Measurements from ENCODE around the gene RHBDL3. TPM values are rescaled to one million over a fixed set of nuclear protein-coding genes. Genes with fewer than 3 reads are reported as not detected.

The RHBDL3 gene
- total and polyA plus RNA-seq, 9 donors = 0.83 to 5.6 (median 2.0) TPM

DNA sequence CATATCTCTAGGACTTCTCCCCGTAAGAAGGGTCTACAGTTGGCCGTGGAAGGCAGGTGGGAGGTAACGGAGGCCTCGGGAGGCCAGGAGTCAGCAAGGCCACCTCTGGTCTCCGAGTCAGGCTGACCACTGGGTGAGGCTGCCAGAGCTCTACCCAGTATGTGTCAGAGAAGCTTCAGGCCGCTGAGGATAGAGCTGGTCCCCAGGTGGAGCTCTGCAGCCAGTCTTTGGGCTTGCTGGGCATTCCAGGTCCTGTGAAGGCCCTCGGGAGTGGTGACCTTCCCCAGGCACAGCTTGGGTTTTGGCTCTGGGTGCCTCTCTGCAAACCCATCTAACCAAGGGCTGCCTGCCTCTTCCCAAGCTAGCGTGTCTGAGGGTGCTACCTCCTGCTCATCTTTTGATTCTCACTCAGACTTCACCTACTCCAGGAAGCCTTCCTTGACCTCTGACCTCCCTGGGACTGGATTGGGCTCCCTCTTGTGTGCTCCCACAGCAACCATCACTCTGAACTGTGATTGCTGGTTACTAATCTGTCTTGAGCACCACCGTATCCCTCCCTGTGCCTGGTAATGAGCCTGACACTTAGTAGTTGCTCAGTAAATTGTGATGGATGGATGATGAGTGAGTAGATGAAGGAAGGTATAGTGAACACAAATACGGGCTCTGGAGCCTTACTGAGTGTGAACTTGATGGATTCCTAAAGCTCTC lies 22.3 kb downstream of the RHBDL3 start:
- Histone ChIP-seq H3K27me3 (no peaks in the 10 kb centered on the region), H3K9me3 (no peaks in the 10 kb centered on the region), H3K4me3 (no peak overlapping the region), H3K27ac (no peak overlapping the region), H3K36me3 (no peaks in the 10 kb centered on the region), H3K4me1 (ENCODE audit: insufficient read depth) (no peaks in the 10 kb centered on the region)
- 90 to 96% (median 94%) methylated on average over 10 of the region's 10 CpGs for WGBS, 3 donors
- DNase-seq = no peak
- TF ChIP-seq, protein P1, sequence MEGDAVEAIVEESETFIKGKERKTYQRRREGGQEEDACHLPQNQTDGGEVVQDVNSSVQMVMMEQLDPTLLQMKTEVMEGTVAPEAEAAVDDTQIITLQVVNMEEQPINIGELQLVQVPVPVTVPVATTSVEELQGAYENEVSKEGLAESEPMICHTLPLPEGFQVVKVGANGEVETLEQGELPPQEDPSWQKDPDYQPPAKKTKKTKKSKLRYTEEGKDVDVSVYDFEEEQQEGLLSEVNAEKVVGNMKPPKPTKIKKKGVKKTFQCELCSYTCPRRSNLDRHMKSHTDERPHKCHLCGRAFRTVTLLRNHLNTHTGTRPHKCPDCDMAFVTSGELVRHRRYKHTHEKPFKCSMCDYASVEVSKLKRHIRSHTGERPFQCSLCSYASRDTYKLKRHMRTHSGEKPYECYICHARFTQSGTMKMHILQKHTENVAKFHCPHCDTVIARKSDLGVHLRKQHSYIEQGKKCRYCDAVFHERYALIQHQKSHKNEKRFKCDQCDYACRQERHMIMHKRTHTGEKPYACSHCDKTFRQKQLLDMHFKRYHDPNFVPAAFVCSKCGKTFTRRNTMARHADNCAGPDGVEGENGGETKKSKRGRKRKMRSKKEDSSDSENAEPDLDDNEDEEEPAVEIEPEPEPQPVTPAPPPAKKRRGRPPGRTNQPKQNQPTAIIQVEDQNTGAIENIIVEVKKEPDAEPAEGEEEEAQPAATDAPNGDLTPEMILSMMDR (IDR thresholded peaks at IDR 0.05) = no peak
- intact Hi-C loops (cut with DNase I) = no loop called here

DNA sequence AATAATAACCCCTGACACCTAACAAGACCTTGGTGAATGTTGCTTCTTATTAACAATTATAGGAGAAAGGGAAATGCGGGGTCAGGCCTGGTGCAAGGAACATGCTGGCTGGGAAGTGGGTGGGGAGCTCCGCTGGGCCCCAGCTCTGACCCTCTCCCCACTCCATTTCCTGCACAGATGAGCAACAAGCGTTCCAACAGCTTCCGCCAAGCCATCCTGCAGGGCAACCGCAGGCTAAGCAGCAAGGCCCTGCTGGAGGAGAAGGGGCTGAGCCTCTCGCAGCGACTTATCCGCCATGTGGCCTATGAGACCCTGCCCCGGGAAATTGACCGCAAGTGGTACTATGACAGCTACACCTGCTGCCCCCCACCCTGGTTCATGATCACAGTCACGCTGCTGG lies 23.0 kb downstream of the RHBDL3 start:
- no peaks in the 10 kb centered on the region for H3K27me3 ChIP-seq
- WGBS, 3 donors = 88 to 90% (median 89%) methylated on average over 11 of the region's 11 CpGs
- DNase-seq = no peak
- no peaks in the 10 kb centered on the region for H3K9me3 ChIP-seq
- H3K36me3 ChIP-seq = no peaks in the 10 kb centered on the region
- no peak for TF ChIP-seq EP300 (IDR thresholded peaks at IDR 0.05)
- TF ChIP-seq, protein P1 (IDR thresholded peaks at IDR 0.05) = no peak
- TF ChIP-seq POLR2A (IDR thresholded peaks at IDR 0.05) = no peak
- H3K4me3 ChIP-seq = no peak overlapping the region
- no peaks in the 10 kb centered on the region for H3K4me1 ChIP-seq (ENCODE audit: insufficient read depth)
- no peak overlapping the region for H3K27ac ChIP-seq
- intact Hi-C loops (cut with DNase I) = no loop called here

DNA sequence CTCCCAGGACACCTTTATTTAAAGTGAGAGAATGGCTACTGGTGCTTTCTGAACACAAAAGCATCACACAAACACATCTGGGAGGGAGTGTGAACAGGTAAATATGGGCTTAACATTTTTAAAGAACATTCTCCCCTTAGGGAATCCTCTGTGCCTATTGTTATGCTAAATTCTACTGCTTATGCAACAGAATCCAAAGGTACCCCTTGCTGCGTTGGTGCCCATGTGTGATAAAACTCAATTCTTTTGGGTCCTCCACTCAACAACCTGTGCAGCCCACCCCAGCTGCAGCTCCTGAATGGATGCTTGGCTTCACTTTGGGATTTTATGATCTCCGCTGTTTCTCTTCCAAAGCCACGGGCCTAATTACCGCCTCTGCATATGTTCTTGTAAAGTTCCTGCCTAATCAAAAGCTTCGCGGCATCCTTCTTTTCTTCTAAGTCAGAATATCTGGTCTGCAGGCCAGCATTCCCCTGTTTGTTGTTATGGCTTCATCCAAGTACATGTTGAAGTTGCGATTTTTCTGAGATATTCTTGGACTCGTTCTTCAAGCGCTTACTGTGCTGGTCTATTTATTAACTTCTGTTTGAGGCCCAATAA lies 23.9 kb downstream of the RHBDL3 start:
- WGBS, 3 donors = 82 to 86% (median 83%) methylated on average over 9 of the region's 9 CpGs
- no peak for DNase-seq
- TF ChIP-seq EP300 (IDR thresholded peaks at IDR 0.05) = no peak
- TF ChIP-seq POLR2A (IDR thresholded peaks at IDR 0.05) = no peak
- TF ChIP-seq, protein P1 (IDR thresholded peaks at IDR 0.05) = no peak
- intact Hi-C loops (cut with DNase I) = no loop called here
- Histone ChIP-seq H3K4me1 (ENCODE audit: insufficient read depth) (no peaks in the 10 kb centered on the region), H3K9me3 (no peaks in the 10 kb centered on the region), H3K36me3 (no peaks in the 10 kb centered on the region), H3K4me3 (no peak overlapping the region), H3K27ac (no peak overlapping the region), H3K27me3 (no peaks in the 10 kb centered on the region)

DNA sequence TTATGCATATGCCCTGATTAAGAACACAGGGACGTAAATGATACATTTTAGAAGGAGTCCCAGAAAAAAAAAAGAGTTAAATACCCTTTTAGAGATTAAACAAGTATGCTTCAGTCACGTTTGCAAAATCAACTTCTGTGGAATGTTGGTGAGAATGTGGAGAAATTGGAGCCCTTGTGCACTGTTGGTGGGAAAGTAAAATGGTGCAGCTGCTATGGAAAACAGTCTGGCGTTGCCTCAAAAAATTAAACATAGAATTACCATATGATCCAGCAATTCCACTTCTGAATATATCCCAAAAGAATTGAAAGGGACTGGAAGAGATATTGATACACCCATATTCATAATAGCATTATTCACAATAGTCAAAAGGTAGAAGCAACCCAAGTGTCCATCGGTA lies 26.5 kb downstream of the RHBDL3 start:
- H3K4me1 ChIP-seq (ENCODE audit: insufficient read depth) = no peaks in the 10 kb centered on the region
- no peaks in the 10 kb centered on the region for H3K36me3 ChIP-seq
- no peak for DNase-seq
- 45 to 51% (median 46%) methylated on average over 4 of the region's 4 CpGs for WGBS, 3 donors
- H3K4me3 ChIP-seq = no peak overlapping the region
- no peaks in the 10 kb centered on the region for H3K9me3 ChIP-seq
- intact Hi-C loops (cut with DNase I) = no loop called here
- TF ChIP-seq, protein P1 (IDR thresholded peaks at IDR 0.05) = no peak
- no peak for TF ChIP-seq EP300 (IDR thresholded peaks at IDR 0.05)
- no peak for TF ChIP-seq POLR2A (IDR thresholded peaks at IDR 0.05)
- no peaks in the 10 kb centered on the region for H3K27me3 ChIP-seq
- no peak overlapping the region for H3K27ac ChIP-seq

Measured in ovary (tissue), 9 donors.